GM23338 (cell line): ENCODE results near the gene TBC1D14. TPM values are rescaled to one million over a fixed set of nuclear protein-coding genes. Genes with fewer than 3 reads are reported as not detected.

ENCODE experiments used
- ATAC-seq: fragments of 200-7000 bp; cut with Tn5 transposase; 3 replicates; pipeline ENCODE4 v1.9.1; 2020
- DNase-seq: peaks from one replicate; pipeline ENCODE4 v3.0.0-alpha.2; 2015; ENCODE audit warnings: low spot score
- H2AFZ ChIP-seq: fragments of 200-600 bp; sonication (generic); 2 replicates; pipeline ENCODE4 v1.8.0; 2016; ENCODE audit warnings: antibody characterized with exemption, mild to moderate bottlenecking, moderate library complexity
- H3F3A ChIP-seq: fragments of 200-600 bp; sonication (generic); replicated peaks from 2 replicates; pipeline ENCODE4 v1.8.0; 2017; ENCODE audit warnings: antibody characterized with exemption, mixed run types, low read depth
- H3K27ac ChIP-seq: fragments of 200-600 bp; sonication (generic); 2 replicates; pipeline ENCODE4 v1.6.1; 2016; ENCODE audit warnings: low read depth
- H3K27me3 ChIP-seq: fragments of 200-600 bp; sonication (generic); 2 replicates; pipeline ENCODE4 v1.8.0; 2016; ENCODE audit warnings: mild to moderate bottlenecking, mixed run types, moderate library complexity; ENCODE audit not compliant: insufficient read depth
- H3K36me3 ChIP-seq: fragments of 200-600 bp; sonication (generic); 2 replicates; pipeline ENCODE4 v1.8.0; 2016; ENCODE audit warnings: mild to moderate bottlenecking; ENCODE audit not compliant: insufficient read depth
- H3K4me1 ChIP-seq: fragments of 200-600 bp; sonication (generic); 2 replicates; pipeline ENCODE4 v1.8.0; 2016; ENCODE audit warnings: mild to moderate bottlenecking, moderate library complexity; ENCODE audit not compliant: insufficient read depth
- H3K4me2 ChIP-seq: fragments of 200-600 bp; sonication (generic); 2 replicates; pipeline ENCODE4 v1.7.1; 2017; ENCODE audit warnings: mixed run types
- H3K4me3 ChIP-seq: fragments of 200-600 bp; sonication (generic); 2 replicates; pipeline ENCODE4 v1.6.1; 2016; ENCODE audit warnings: mixed run types
- H3K79me2 ChIP-seq: fragments of 200-600 bp; sonication (generic); replicated peaks from 2 replicates; pipeline ENCODE4 v1.8.0; 2017; ENCODE audit warnings: mild to moderate bottlenecking; ENCODE audit not compliant: insufficient read depth
- H3K9me2 ChIP-seq: fragments of 200-600 bp; sonication (generic); 2 replicates; pipeline ENCODE4 v1.8.0; 2017; ENCODE audit not compliant: insufficient read depth
- H4K20me1 ChIP-seq: fragments of 200-600 bp; sonication (generic); replicated peaks from 2 replicates; pipeline ENCODE4 v1.8.0; 2017; ENCODE audit warnings: mild to moderate bottlenecking; ENCODE audit not compliant: insufficient read depth
- H3K27ac Mint-ChIP-seq: 2 replicates; pipeline ENCODE4 v1.8.0; 2020; ENCODE audit warnings: inconsistent platforms, mild to moderate bottlenecking, moderate library complexity, mixed read lengths
- H3K27me3 Mint-ChIP-seq: 3 replicates; pipeline ENCODE4 v1.8.0; 2022; ENCODE audit warnings: low read depth, mild to moderate bottlenecking, moderate library complexity, mixed read lengths, inconsistent platforms; ENCODE audit not compliant: insufficient read depth, poor library complexity
- H3K36me3 Mint-ChIP-seq: 3 replicates; pipeline ENCODE4 v1.8.0; 2021; ENCODE audit warnings: low read depth, mild to moderate bottlenecking, inconsistent platforms, moderate library complexity, mixed read lengths
- H3K4me1 Mint-ChIP-seq: 3 replicates; pipeline ENCODE4 v1.8.0; 2020; ENCODE audit warnings: mild to moderate bottlenecking, inconsistent platforms, mixed read lengths
- H3K4me3 Mint-ChIP-seq: 3 replicates; pipeline ENCODE4 v1.8.0; 2021; ENCODE audit warnings: moderate library complexity, mild to moderate bottlenecking, inconsistent platforms, mixed read lengths
- H3K9me3 Mint-ChIP-seq: 3 replicates; pipeline ENCODE4 v1.8.0; 2020; ENCODE audit warnings: moderate library complexity, mild to moderate bottlenecking, inconsistent platforms, mixed read lengths
- ETS1 ChIP-seq: IDR thresholded peaks from 2 replicates; pipeline ENCODE4 v1.6.1; 2016; ENCODE audit warnings: antibody characterized with exemption
- EZH2phosphoT487 ChIP-seq: fragments of 200-600 bp; sonication (generic); IDR thresholded peaks from one replicate; pipeline ENCODE4 v1.8.1; 2018; ENCODE audit warnings: antibody characterized with exemption; ENCODE audit not compliant: unreplicated experiment
- STAT1 ChIP-seq: IDR thresholded peaks from one replicate; pipeline ENCODE4 v1.6.1; 2016; ENCODE audit warnings: antibody characterized with exemption; ENCODE audit not compliant: unreplicated experiment
- ZNF114 ChIP-seq: fragments of 250-450 bp; sonication (Bioruptor Pico); IDR thresholded peaks from 2 replicates; pipeline ENCODE4 v1.5.0; 2020; ENCODE audit warnings: mild to moderate bottlenecking, moderate library complexity
- ZNF462 ChIP-seq: fragments of 250-450 bp; sonication (Bioruptor Pico); IDR thresholded peaks from 2 replicates; pipeline ENCODE4 v1.5.0; 2020; ENCODE audit warnings: mild to moderate bottlenecking, moderate library complexity
- polyA plus RNA-seq: library from polyadenylated mRNA; unstranded; fragments of >200 nt; fragmentation: Nextera tagmentation; extraction: Ambion mirVana; gene quantifications from 2 replicates; pipeline ENCODE4 v1.2.1, GENCODE V29; 2016
- total RNA-seq: library from RNA; depleted of rRNA; stranded (reverse); fragments of >200 nt; shearing (Covaris generic); gene quantifications from 2 replicates; pipeline ENCODE4 v1.2.3, GENCODE V29; 2014

Gene TBC1D14
- total and polyA plus RNA-seq, 2 experiments from 2014 or later: 18.2 to 59.7 TPM

DNA sequence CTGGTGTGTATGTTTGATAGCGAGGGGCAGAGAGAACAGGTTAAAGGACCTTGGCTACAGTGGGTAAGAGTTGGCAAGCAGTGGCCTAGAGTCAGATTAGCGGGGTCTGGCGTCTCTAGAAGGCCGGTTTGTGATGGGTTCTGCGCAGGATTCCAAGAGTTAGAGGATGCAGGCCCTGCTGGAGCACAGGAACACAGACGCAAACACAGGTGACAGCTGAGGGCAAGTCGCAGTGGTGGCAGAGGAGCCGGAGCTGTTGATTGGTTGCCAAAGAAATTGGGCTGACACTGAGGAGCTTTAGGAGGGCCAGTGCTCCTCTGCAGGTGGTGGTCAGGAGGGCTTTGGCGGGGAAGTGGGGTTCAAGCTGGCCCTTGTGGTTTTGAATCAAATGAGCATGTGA lies 137.3 kb downstream of the TBC1D14 start:
- Mint-ChIP-seq H3K36me3 (no peaks in the 10 kb centered on the region; the same call in 2 of the 3 replicates), H3K9me3 (no peaks in the 10 kb centered on the region; the same call in 1 of the 3 replicates), H3K4me1 (peaks cover 44% of the 10 kb centered on the region), H3K27me3 (peaks cover 17% of the 10 kb centered on the region), H3K4me3 (no peak overlapping the region), H3K27ac (no peak overlapping the region)
- Histone ChIP-seq H3K27me3 (peaks cover 14% of the 10 kb centered on the region), H3K4me1 (0 out of 2 replicates have a peak, but pooled peaks cover 4% of the 10 kb centered on the region), H3K27ac (no peak overlapping the region), H3K36me3 (no peaks in the 10 kb centered on the region), H3K9me2 (no peaks in the 10 kb centered on the region), H4K20me1 (peaks cover 35% of the 10 kb centered on the region), H3K4me2 (no peak overlapping the region), H3K4me3 (no peak overlapping the region), H3K79me2 (peaks cover 64% of the 10 kb centered on the region), H3F3A (no peaks in the 10 kb centered on the region), H2AFZ (no peak overlapping the region)
- TF ChIP-seq ZNF462 (CRISPR knock-in tag) (no peak), EZH2phosphoT487 (no peak), ETS1 (no peak), STAT1 (no peak), ZNF114 (no peak)
- ATAC-seq (no peak), DNase-seq (no peak)
